ENCODE data around the gene LHX1. TPM values are rescaled to one million over a fixed set of nuclear protein-coding genes. Genes with fewer than 3 reads are reported as not detected.

The LHX1 gene
- polyA plus RNA-seq, 3 donors = not detected

GRCh38 chr17:36947922-36948716, 10.8 kb downstream of the LHX1 start:
- under 1% methylated on average over 18 of the region's 26 CpGs for WGBS (ENCODE audit: insufficient coverage)
- Histone ChIP-seq H3K27me3 (ENCODE audit: control insufficient read depth in 2 of 2, insufficient read depth in 2 of 2, low read length in 2 of 2) (peaks cover 47 to 50% of the 10 kb centered on the region in 2 donors), H2AFZ (ENCODE audit: insufficient read depth, low read depth, low read length, poor library complexity, severe bottlenecking) (peak overlapping the region; percentile 94), H3K4me3 (replicated peaks in 1 of 3; ENCODE audit: low read depth in 2 of 3, low read length in 3 of 3) (peak overlapping the region; percentile 71 to 87 (median 83)), H3K4me1 (ENCODE audit: control insufficient read depth in 1 of 2, insufficient read depth in 2 of 2, low read length in 2 of 2) (peaks cover 17 to 27% of the 10 kb centered on the region in 2 donors), H3K4me2 (replicated peaks; ENCODE audit: extremely low read depth, low read length, poor library complexity, severe bottlenecking) (peak overlapping the region; percentile 81), H3K9me3 (replicated peaks in 1 of 2; ENCODE audit: control insufficient read depth in 1 of 2, insufficient read depth in 1 of 2, low read length in 2 of 2) (peaks cover 0 to 21% of the 10 kb centered on the region in 2 donors), H3K27ac (ENCODE audit: low read depth in 1 of 2, low read length in 2 of 2) (peak overlapping the region; percentile 80 to 91), H3K36me3 (replicated peaks in 1 of 2; ENCODE audit: control insufficient read depth in 1 of 2, insufficient read depth in 2 of 2, low read length in 2 of 2) (peaks cover 17 to 29% of the 10 kb centered on the region in 2 donors), H4K20me1 (ENCODE audit: insufficient read depth, low read length) (peaks cover 32% of the 10 kb centered on the region), H3K9ac (ENCODE audit: insufficient read depth, low read length, poor library complexity, severe bottlenecking) (peak overlapping the region; percentile 92), H3K79me2 (ENCODE audit: insufficient read depth, low read length) (peaks cover 37% of the 10 kb centered on the region)
- Mint-ChIP-seq H3K36me3 (peaks cover 28 to 31% of the 10 kb centered on the region in 2 donors), H3K4me1 (peaks cover 47% of the 10 kb centered on the region), H3K9me3 (peaks cover 0 to 29% (median 7%) of the 10 kb centered on the region in 7 donors), H3K27me3 (ENCODE audit: low read depth in 3 of 3) (peaks cover 46 to 48% (median 47%) of the 10 kb centered on the region in 3 donors), H3K27ac (peak overlapping the region; percentile 6 to 98 (median 95)), H3K4me3 (peak overlapping the region; percentile 95 to 99)
- no peak for DNase-seq
- intact Hi-C loops (cut with micrococcal nuclease) = loop anchor here (2.0 to 10.0 kb wide), 2 partner anchors 15 to 343 kb away; partner anchors contain the start of gene MRM1 (in 1 of the 2)
- TF ChIP-seq CTCF (IDR thresholded peaks at IDR 0.05) = no peak

GRCh38 chr17:36948717-36949460, 11.6 kb downstream of the LHX1 start, which contains the start of gene AATF:
Gene AATF, plus strand, starts transcription at chr17:36948954. Its CDS starts 172 bp downstream, at chr17:36949126.
- peak within 1 kb of the TSS; percentile 80 to 91 for H3K27ac ChIP-seq (ENCODE audit: low read depth in 1 of 2, low read length in 2 of 2)
- peaks cover 40% of the 10 kb centered on the region for H4K20me1 ChIP-seq (ENCODE audit: insufficient read depth, low read length)
- H3K9me3 Mint-ChIP-seq = peaks cover 0 to 22% (median 2%) of the 10 kb centered on the region in 7 donors
- peaks cover 17 to 24% of the 10 kb centered on the region in 2 donors for H3K4me1 ChIP-seq (ENCODE audit: control insufficient read depth in 1 of 2, insufficient read depth in 2 of 2, low read length in 2 of 2)
- peak within 1 kb of the TSS; percentile 92 for H3K9ac ChIP-seq (ENCODE audit: insufficient read depth, low read length, poor library complexity, severe bottlenecking)
- H3K27ac Mint-ChIP-seq = peak within 1 kb of the TSS; percentile 92 to 98 (median 95)
- peaks cover 0 to 18% of the 10 kb centered on the region in 2 donors for H3K9me3 ChIP-seq (replicated peaks in 1 of 2; ENCODE audit: control insufficient read depth in 1 of 2, insufficient read depth in 1 of 2, low read length in 2 of 2)
- peak; percentile 97 to 98 (median 98) for DNase-seq
- H3K27me3 Mint-ChIP-seq (ENCODE audit: low read depth in 3 of 3) = peaks cover 38 to 40% (median 39%) of the 10 kb centered on the region in 3 donors
- peaks cover 35 to 39% of the 10 kb centered on the region in 2 donors for H3K36me3 Mint-ChIP-seq
- H3K4me3 ChIP-seq (replicated peaks in 1 of 3; ENCODE audit: low read depth in 2 of 3, low read length in 3 of 3) = peak within 1 kb of the TSS; percentile 71 to 87 (median 83)
- peak within 1 kb of the TSS; percentile 94 for H2AFZ ChIP-seq (ENCODE audit: insufficient read depth, low read depth, low read length, poor library complexity, severe bottlenecking)
- H3K79me2 ChIP-seq (ENCODE audit: insufficient read depth, low read length) = peaks cover 43% of the 10 kb centered on the region
- H3K36me3 ChIP-seq (replicated peaks in 1 of 2; ENCODE audit: control insufficient read depth in 1 of 2, insufficient read depth in 2 of 2, low read length in 2 of 2) = peaks cover 25 to 37% of the 10 kb centered on the region in 2 donors
- WGBS (ENCODE audit: insufficient coverage) = under 1% methylated on average over 90 of the region's 90 CpGs
- peaks cover 42% of the 10 kb centered on the region for H3K4me1 Mint-ChIP-seq
- no peak for TF ChIP-seq CTCF (IDR thresholded peaks at IDR 0.05)
- H3K27me3 ChIP-seq (ENCODE audit: control insufficient read depth in 2 of 2, insufficient read depth in 2 of 2, low read length in 2 of 2) = peaks cover 40 to 43% of the 10 kb centered on the region in 2 donors
- H3K4me3 Mint-ChIP-seq = peak within 1 kb of the TSS; percentile 95 to 99
- intact Hi-C loops (cut with micrococcal nuclease) = loop anchor here in 1 of 2 donors (10.0 kb wide), 1 partner anchor 344 kb away; the partner anchor contains the start of gene MRM1
- peak within 1 kb of the TSS; percentile 81 for H3K4me2 ChIP-seq (replicated peaks; ENCODE audit: extremely low read depth, low read length, poor library complexity, severe bottlenecking)
